Osteocyte (in vitro differentiated cells): ENCODE measurements around the gene YPEL3. TPM values are rescaled to one million over a fixed set of nuclear protein-coding genes. Genes with fewer than 3 reads are reported as not detected.

ENCODE experiments used
- DNase-seq: peaks from one replicate; pipeline ENCODE4 v3.0.0; 2021; ENCODE audit warnings: mixed read lengths; ENCODE audit not compliant: unreplicated experiment; ENCODE audit errors: extremely low spot score
- H3K27ac Mint-ChIP-seq: one replicate; pipeline ENCODE4 v1.8.0; 2021; ENCODE audit warnings: mild to moderate bottlenecking, mixed read lengths; ENCODE audit not compliant: unreplicated experiment
- H3K27me3 Mint-ChIP-seq: one replicate; pipeline ENCODE4 v1.8.0; 2021; ENCODE audit warnings: mixed read lengths; ENCODE audit not compliant: unreplicated experiment
- H3K36me3 Mint-ChIP-seq: one replicate; pipeline ENCODE4 v1.8.0; 2021; ENCODE audit warnings: mixed read lengths; ENCODE audit not compliant: unreplicated experiment
- H3K4me1 Mint-ChIP-seq: one replicate; pipeline ENCODE4 v1.8.0; 2021; ENCODE audit warnings: mixed read lengths; ENCODE audit not compliant: unreplicated experiment
- H3K4me3 Mint-ChIP-seq: one replicate; pipeline ENCODE4 v1.8.0; 2021; ENCODE audit warnings: mild to moderate bottlenecking, moderate library complexity, mixed read lengths; ENCODE audit not compliant: unreplicated experiment
- H3K9me3 Mint-ChIP-seq: one replicate; pipeline ENCODE4 v1.8.0; 2021; ENCODE audit warnings: mixed read lengths; ENCODE audit not compliant: unreplicated experiment
- total RNA-seq: library from RNA; stranded (reverse); gene quantifications from 2 replicates; pipeline ENCODE4 v1.2.1, GENCODE V29; 2021
- TF ChIP-seq, protein P1 (sequence below): fragments of 200-600 bp; sonication (generic); IDR thresholded peaks from 2 replicates; pipeline ENCODE4 v1.5.0; 2021; ENCODE audit warnings: antibody characterized with exemption, mild to moderate bottlenecking, moderate library complexity

Gene YPEL3
- total RNA-seq, 1 donor from 2014 or later = 93.3 TPM

DNA sequence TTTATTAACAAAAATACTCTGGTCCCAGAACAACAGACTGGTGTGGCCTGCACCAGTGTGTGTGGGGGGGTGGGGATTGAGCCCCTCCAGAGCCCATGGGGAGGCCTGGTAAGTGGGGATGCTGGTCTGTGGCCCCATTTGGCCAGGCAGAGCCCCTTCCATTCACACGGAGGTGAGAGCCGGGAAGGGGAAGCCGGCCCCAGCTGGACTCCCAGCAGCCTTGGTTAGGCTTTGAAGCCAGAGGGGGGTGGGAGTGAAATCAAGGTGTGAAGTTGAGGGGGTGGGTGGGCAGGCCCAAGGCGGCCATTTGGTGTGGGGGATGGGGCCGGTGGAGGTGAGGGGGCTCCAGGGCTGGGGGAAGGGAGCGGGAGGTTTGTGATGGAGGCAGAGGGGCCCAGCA is 10.2 kb downstream of the YPEL3 start:
- DNase-seq = no peak
- H3K4me3 Mint-ChIP-seq = no peak overlapping the region

DNA sequence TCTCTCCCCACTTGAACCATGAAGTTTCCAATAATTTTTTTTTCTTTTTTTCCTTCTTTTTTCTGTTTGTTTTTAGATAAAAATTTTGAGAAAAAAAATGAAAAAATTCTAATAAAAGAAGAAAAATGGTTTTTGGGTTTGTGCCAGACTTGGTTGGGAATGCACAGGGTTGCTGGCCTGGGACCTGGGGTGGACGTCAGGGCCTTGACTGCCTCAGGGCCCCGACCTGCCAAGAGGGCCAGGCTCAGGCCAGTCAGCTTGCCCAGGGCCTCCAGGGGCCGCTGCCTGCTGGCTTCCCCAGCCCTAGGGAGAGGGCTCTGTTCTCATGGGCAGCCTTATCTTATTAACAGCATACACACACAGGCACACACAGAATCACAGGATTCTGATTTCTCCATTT is 10.8 kb downstream of the YPEL3 start:
- Mint-ChIP-seq H3K4me3 (no peak overlapping the region), H3K27ac (no peak overlapping the region), H3K9me3 (no peaks in the 10 kb centered on the region), H3K36me3 (peaks cover 21% of the 10 kb centered on the region), H3K27me3 (no peaks in the 10 kb centered on the region), H3K4me1 (peaks cover 7% of the 10 kb centered on the region)
- DNase-seq = no peak
- TF ChIP-seq, protein P1, sequence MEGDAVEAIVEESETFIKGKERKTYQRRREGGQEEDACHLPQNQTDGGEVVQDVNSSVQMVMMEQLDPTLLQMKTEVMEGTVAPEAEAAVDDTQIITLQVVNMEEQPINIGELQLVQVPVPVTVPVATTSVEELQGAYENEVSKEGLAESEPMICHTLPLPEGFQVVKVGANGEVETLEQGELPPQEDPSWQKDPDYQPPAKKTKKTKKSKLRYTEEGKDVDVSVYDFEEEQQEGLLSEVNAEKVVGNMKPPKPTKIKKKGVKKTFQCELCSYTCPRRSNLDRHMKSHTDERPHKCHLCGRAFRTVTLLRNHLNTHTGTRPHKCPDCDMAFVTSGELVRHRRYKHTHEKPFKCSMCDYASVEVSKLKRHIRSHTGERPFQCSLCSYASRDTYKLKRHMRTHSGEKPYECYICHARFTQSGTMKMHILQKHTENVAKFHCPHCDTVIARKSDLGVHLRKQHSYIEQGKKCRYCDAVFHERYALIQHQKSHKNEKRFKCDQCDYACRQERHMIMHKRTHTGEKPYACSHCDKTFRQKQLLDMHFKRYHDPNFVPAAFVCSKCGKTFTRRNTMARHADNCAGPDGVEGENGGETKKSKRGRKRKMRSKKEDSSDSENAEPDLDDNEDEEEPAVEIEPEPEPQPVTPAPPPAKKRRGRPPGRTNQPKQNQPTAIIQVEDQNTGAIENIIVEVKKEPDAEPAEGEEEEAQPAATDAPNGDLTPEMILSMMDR = no peak

More for the DNA sequence above, 10.2 kb downstream of the YPEL3 start:
- H3K27me3 Mint-ChIP-seq = no peaks in the 10 kb centered on the region
- H3K4me1 Mint-ChIP-seq = peaks cover 10% of the 10 kb centered on the region
- TF ChIP-seq, protein P1 = no peak
- no peaks in the 10 kb centered on the region for H3K9me3 Mint-ChIP-seq
- H3K36me3 Mint-ChIP-seq = peaks cover 21% of the 10 kb centered on the region
- H3K27ac Mint-ChIP-seq = no peak overlapping the region

DNA sequence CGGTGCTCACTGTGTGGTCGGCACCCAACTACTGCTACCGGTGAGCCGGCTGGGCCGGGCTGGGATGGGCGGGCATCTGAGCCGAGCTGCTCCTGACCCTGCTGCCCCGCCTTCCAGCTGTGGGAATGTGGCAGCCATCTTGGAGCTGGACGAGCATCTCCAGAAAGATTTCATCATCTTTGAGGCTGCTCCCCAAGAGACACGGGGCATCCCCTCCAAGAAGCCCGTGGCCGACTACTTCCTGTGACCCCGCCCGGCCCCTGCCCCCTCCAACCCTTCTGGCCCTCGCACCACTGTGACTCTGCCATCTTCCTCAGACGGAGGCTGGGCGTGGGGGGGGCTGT is 11.2 kb downstream of the YPEL3 start:
- TF ChIP-seq, protein P1 = no peak
- Mint-ChIP-seq H3K27me3 (no peaks in the 10 kb centered on the region), H3K9me3 (no peaks in the 10 kb centered on the region), H3K27ac (no peak overlapping the region), H3K4me1 (peaks cover 3% of the 10 kb centered on the region), H3K36me3 (peaks cover 21% of the 10 kb centered on the region), H3K4me3 (no peak overlapping the region)
- no peak for DNase-seq

DNA sequence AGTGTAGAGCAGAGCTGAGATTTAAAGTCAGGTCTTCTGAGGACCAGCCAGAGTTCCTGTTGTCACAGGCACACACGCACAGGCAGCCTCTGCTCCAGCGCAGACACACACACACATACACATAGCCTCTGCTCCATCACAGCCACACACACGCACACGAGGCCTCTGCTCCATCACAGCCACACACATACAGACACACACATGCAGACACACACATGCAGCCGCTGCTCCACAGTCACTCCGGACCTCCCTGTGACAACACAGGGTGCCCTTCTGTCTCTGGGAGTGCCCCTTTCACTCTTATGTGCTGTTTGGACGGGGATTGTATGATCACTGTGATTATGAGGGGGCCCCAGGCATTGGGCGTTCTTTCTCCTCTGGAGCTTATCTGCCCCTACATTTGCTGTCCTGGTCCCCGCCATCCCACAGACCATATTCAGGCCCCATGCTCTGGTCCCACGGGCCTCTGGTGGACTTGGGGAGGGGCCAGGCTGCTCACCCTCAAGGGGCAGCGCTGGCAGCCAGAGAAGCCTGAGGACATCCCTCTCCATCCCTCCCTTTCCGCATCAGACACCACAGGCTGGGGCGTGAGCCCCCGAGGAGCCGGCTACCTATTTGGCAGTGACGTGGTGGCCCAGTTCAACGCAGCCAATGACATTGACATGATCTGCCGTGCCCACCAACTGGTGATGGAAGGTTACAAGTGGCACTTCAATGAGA is 11.8 kb downstream of the YPEL3 start:
- Mint-ChIP-seq H3K36me3 (peaks cover 21% of the 10 kb centered on the region), H3K4me1 (no peaks in the 10 kb centered on the region), H3K4me3 (no peak overlapping the region), H3K27me3 (no peaks in the 10 kb centered on the region), H3K9me3 (no peaks in the 10 kb centered on the region), H3K27ac (no peak overlapping the region)
- DNase-seq = no peak
- TF ChIP-seq, protein P1 = no peak

DNA sequence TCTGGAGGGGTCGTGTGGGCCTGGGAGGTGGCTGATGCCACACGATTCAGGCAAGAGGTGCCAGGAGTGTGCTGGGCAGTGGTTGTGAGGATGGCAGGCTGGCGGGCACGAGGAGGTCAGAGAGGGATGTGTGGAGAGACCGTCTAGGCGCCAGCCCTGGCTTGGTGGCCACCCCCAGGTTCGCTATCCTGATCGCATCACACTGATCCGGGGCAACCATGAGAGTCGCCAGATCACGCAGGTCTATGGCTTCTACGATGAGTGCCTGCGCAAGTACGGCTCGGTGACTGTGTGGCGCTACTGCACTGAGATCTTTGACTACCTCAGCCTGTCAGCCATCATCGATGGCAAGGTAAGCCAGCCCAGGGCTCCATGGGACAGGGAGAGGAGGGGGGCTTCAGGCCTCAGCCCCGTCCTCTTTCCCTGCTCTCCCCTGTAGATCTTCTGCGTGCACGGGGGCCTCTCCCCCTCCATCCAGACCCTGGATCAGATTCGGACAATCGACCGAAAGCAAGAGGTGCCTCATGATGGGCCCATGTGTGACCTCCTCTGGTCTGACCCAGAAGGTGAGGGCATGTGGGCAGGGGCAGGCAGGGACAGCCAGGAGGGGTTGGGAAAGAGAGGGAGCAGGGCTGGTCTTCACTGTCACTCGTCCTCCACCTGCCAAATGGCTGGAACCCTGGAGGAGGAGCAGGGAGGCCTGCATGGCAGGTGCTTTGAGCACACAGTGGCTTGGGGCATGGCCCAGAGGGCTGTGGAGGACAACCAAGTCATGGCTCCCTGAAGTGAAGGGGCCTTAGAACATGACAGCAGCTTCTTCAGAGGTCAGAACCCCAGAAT is 12.6 kb downstream of the YPEL3 start:
- no peak overlapping the region for H3K27ac Mint-ChIP-seq
- TF ChIP-seq, protein P1 = no peak
- peaks cover 23% of the 10 kb centered on the region for H3K36me3 Mint-ChIP-seq
- no peaks in the 10 kb centered on the region for H3K9me3 Mint-ChIP-seq
- H3K4me3 Mint-ChIP-seq = no peak overlapping the region
- no peaks in the 10 kb centered on the region for H3K27me3 Mint-ChIP-seq
- no peak for DNase-seq
- no peaks in the 10 kb centered on the region for H3K4me1 Mint-ChIP-seq
